Astrocyte of the hippocampus (primary cell): ENCODE measurements around the gene IYD.
A peak's percentile ranks its signal among the peaks of the same experiment; 100 is the strongest.
"Not testable (repeated sequence)": the region's sequence is repeated elsewhere in the genome, so short reads cannot be mapped to it uniquely, and the experiment has no call there.

Experiments
- DNase-seq: peaks from one replicate; pipeline ENCODE4 v3.0.0; 2011; ENCODE audit warnings: low read depth, low spot score

The IYD gene

DNA sequence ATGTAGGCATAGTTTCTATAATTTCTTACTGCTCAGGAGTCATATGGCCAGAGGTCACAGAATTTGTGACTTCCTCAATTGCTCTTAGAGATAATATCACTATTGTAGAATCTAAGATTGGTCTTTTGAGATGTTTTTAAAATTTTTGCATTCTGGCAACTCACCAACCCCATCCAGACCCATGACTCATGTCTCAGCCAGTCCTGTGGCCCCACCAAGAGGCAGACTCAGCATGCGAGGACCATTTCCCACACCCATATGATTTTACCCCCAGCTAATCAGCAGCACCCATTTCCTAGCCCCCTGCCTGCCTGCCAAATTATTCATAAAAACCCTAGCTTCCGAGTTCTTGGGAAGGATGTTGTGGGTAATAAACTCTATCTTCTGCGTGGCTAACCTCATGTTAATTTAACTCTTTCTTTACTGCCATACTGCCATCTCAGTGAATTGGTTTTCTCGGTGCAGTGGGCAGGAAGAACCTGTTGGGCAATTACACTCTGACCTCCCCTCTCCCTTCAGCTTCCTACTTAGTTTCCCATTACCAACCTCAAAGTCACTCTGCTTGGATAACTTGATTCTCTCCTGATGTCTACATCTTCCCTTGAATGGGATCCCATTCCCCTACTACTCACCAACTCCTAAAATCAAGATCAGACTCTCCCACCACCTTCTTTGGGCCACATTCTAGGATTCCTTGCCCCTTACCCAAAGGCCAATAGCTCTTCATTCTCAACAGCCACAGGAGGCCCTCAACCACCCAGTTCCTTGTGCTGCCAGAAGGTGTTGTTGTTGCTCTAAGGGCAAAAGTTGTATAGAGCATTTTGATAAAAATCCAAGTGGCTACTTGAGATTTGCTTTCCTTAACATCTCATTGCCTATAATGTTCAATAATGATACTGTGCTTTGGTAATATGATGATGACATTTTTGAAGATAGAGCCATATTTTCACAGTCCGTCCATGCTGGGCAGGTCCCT, 16.2 kb upstream of the IYD start:
- peak; percentile 77 for DNase-seq

DNA sequence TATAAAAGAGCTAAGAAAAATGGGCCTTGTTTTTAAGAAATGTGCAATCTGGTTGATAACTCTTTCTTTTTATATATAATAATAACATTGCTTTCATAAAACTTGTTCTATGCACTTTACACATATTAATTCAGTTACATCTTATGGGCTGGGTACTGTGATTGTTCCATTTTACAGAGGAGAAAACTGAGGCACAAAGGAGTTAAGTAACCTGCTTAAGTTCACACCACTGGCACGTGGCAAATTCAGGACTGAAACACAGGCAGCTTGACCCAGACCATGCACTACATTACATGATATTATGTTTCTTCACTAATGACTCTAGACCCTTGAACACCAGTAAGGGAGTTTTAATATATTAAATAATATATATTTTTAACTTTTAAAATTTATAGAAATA, 15.4 kb upstream of the IYD start:
- no peak for DNase-seq

DNA sequence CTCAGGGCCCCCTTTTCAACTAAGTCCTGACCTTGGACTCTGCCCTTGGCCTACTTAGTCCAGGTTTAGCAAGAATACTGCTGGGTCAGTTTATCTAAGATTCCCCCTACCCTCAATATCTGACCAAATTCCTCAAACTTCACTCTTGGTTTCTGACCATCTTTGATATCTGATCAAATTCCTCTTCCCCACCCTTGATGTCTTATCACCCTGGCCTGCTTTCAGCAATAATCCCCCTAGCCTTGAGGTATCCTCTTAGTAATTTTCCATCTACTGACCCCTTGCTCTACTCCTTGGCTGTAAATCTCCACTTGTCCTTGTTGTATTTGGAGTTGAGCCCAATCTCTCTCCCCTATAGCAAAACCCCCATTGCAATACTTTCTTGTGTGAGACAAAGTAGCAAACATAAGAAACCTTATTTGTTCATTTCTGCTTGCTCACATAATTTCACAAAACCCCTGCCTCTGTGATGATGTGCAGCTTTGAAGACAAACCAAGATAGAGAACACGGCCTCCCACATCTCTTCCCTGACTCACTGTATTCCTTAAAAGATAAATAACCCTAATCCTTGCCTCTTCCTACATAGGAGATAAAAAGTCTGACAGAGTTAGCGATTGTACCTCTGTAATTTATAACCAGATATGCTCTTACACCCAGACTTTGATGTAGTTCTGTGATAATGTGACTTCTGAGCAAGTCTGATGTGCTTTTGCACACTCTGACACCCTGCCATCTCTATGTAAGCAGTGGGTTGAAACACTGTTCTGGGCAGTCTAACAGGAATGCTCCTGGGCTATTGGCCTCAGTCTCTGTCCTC, 13.8 kb upstream of the IYD start:
- no peak for DNase-seq

DNA sequence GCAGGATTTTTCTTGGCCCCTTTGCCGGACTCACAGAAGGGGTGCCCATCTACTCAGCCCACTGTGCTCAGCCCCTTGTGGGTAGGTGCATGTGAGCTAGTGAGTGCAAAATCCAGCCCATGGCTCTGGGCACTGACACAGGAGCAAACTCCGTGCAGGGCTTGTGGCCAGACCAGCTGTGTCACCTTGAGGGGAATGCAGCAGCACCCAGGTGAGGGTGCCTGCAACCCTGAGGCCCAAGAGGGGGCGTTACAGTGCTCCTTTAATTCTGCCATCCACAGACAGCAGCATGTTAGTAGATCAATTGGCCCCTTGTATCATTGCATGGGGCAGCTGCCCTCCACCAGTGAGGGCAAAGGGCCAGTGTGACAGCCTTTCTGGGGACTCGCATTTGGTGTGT, 12.9 kb upstream of the IYD start:
- DNase-seq = no peak

DNA sequence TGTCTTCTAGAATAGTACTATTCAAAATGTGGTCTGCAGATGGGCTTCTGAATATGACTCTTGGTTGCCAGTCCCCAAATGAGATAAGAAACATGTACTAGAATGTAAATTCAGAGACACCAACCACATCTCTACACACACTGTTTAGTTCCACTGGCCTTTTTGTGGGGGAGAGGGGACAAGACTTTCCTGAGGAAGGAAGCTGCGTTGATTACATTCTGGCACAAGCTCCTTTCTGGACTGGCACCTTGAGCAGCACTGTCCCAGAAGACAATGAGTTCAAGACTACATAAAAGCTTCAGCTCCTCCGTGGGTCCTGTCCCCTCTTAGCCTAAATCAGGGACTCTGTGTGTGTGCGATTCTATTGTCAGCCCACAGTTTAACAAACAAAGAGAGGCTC, 6.9 kb upstream of the IYD start:
- DNase-seq = no peak

DNA sequence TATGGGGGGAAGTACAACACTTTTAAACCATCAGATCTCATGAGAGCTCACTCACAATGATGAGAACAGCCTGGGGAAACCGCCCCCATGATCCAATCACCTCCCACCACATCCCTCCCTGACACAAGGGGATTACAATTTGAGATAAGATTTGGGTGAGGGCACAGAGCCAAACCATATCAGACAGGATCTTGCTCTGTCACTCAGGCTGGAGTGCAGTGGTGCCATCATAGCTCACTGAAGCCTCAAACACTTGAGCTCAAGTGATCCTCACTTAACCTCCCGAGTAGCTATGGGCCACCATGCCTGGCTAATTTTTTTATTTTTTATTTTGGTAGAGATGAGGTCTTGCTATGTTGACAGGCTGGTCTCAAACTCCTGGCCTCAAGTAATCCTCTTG, 5.1 kb upstream of the IYD start:
- no peak for DNase-seq

DNA sequence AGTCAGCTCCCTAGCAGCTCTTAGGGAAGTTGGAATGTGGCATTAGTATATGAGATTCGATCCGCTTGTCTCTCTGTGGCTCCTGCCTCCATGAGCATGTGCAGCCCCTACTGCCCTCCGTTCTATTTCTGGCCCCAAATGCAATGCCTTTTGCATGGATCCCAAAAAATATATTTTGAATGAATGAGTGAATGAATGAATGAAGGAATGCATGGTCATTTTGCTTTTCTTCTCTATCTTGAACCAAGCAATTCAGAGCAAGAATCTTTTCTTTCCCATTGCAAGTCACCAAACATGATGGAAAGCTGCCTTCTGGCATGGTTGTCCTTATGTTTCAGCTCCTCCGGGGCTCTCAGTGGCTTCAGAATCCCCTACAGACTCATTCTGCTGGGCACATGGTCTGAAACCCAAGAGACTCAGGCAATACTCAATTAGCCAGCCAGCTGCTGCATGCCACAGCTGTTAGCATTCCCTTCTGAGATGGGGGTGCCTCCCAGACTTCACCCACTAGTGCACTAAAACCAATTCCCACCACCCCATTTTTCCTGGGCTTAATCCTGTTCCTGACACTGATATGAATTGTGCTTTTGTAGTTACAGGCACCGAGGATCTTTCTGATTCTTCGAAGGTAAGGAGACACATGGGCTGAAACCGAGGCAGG, 2.6 kb upstream of the IYD start:
- no peak for DNase-seq

DNA sequence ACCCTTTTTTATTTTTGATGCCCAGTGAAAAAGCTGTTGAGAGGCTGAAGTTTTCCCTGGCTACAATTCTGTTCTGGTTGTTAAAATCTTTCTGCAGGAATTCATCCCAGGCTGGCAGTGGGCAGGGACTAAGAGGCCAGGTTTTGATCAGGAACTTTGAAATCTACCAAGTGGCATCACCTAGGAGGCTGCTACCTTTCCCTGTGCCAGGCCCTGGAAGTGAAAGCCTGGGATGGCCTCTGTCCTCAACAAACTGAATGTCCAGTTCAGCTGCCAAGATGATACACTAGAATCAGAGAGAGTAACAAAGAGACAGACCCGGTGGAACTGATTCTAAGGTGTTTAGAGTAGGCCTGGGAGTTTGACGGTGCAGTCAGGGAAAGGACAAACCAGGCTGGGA, 596 bp downstream of the IYD start:
- no peak for DNase-seq

DNA sequence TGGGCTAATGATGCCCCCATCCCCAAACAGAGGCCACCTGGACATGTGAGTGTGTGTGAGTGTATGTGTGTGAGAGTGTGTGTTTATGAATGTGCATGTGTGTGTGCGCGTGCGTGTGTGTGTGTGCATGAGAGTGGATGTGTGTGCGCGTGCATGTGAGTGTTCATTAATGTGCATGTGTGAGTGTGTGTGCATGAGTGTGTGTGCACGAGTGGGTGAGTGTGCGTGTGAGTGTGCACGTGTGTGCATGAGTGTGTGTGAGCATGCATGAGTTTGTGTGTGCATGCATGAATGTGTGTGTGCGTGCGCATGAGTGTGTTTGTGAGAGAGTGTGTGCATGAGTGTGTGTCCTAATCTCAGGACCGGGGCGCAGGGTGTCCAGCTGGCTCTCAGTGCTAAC, 1.3 kb downstream of the IYD start:
- no peak for DNase-seq

DNA sequence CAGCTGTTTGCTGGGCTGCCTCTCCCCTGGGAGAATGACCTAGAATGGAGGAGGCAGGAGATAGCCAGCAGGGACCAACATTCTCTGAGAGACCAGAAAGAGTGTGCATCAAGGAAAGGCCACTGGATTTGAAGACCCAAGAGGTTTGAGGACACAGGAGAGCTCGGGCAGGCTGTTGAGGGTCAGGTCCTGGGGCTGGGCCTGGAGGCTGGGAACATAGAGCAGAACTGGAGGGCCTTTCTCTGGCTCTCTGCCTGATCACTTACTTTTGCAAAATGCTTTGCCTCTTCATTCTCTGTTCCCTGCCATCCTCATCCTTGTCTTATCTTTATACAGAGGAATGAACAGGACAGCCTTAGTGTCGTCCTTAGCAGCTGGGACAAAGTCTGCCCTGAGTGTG, 2.5 kb downstream of the IYD start:
- DNase-seq = no peak

DNA sequence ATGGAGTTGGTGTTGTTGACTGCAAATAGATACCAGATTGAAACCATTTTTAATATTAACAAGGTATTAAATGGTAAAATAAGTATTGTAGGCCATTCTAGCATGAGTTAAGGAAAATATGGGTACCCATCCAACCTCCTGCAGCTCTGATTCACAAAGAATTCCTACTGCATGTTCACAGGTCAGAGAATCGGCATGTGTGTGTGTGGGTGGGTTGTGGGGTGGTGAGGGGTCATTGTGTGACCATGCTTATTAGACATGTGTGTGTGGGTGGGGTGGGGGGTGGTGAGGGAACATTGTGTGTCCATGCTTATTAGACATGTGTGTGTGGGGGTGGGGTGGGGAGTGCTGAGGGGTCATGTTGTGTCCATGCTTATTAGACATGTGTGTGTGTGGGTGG, 3.2 kb downstream of the IYD start:
- no peak for DNase-seq

DNA sequence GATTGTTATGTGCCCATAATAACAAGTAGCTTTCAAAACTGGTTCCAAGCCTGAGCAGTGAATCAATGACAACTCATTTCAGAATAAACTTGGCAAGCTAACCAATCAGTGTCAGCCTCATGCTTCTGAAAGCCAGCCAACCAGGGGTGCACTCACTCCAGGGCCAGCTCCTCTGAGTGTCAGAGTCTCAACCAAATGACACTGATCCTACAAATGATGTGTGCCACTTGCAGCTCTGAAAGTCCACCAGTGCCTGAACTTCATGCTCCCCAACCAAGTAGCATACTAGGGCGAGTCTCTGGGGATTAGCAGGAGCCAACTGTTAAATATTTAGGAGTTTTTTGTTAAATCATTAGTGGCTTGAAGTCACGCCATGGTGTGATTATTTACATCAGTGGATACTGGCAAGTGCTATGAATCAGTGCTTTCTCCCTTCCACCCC, 4.5 kb downstream of the IYD start:
- DNase-seq = peak; percentile 79

DNA sequence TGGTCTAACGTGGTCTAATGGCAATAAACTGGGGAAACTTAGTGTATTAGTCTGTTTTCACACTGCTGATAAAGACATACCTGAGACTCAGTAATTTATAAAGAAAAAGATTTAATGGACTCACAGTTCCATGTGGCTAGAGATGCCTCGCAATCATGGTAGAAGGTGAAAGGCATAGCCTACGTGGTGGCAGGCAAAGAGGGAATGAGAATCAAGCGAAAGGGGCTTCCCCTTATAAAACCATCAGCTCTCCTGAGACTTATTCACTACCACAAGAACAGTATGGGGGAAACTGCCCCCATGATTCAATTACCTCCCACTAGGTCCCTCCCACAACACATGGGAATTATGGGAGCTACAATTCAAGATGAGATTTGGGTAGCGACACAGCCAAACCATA, 5.5 kb downstream of the IYD start:
- DNase-seq = not testable (repeated sequence)

DNA sequence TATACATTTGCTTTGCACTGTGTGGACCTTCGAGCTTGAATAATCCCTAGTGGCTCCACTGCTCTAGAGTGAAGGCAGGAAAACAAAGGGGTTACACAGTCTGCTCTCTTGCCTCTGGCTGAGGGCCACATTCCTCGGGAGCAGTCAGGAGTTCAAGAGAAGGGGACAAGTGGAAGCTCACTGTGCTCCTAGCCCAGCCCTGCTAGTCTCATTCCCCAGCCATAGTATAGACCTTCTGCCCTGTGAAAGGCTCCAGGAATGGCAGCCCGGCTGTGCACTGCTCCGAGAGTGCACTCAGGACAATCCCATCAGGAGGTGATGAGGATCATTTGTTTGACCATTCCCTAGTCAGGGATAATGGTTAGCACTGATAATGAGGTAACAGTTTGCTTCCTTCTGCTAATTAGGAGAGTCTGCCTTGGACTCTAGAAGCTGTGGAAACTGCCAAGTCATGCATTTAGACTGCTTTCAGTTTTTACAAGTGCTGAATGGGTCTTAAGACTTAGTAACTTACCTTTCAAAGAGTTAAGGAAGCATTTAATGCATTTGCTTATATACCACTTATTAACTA, 8.5 kb downstream of the IYD start:
- DNase-seq = peak; percentile 91

DNA sequence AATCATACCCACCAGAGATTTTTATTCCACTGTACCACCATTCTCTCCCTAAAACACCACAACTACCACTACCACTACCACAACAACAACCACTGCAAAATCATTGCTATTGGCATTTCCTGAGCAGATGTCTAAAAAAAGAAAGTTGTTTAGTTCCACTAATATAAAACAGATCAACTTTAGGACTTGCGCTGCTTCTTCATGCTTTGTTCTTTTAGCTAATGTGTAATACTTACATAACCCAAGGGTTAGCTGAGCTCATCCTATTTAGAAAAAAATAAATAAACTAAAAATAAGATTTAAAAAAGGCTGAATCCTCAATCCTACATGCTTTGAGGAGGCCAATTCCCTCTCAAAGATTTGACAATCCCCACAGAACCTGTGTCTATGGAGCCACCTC, 11.4 kb downstream of the IYD start:
- no peak for DNase-seq

DNA sequence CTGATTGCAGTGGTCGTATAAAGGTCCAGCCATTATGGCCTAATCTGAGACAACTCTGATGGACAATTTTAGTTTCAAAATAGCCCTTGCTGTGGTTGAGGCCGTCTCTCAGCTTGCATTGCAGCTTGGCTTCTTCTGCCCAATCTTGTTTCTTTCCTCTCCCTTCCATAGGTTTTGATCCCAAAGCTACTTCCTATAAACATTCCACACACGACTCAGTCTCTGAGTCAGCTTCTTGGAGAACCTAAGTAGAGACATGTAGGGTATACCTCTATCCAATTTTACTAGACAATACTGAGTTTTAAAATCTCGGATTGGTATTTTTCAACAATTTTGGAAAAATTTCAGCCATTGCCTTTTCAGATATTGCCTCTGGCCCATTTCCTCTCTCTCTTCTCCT, 13.4 kb downstream of the IYD start:
- DNase-seq = no peak

DNA sequence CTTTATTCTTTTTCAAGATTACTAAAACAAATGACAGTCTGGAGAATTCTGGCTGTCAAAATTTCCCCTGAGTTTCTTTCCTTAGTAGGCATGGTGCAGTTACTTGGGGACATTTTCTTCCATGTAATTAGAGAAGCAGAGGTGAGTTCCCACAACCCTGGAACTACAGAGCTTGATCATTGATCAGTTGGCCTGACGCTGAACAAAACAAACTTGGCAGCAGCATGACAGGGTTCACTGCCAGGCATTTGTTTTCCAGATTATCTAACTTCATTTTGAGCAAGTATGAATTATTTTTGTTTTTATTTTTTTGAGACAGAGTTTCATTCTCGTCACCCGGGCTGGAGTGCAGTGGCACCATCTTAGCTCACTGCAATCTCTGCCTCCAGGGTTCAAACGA, 22.6 kb downstream of the IYD start:
- DNase-seq = no peak

DNA sequence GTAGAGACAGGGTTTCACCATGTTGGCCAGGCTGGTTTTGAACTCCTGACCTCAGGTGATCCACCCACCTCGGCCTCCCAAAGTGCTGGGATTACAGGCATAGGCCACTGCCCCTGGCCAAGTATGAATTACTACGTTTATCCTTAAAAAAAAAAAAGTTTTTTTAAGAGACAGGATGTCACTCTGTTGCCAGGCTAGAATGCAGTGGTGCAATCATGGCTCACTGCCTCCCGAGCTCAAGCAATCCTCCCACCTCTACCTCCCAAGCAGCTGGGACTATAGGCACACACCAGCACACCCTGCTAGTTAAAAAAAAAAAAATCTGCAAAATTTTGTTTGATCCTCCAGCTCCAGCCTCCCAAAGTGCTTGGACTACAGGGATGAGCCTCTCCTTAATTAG, 23.1 kb downstream of the IYD start:
- no peak for DNase-seq

DNA sequence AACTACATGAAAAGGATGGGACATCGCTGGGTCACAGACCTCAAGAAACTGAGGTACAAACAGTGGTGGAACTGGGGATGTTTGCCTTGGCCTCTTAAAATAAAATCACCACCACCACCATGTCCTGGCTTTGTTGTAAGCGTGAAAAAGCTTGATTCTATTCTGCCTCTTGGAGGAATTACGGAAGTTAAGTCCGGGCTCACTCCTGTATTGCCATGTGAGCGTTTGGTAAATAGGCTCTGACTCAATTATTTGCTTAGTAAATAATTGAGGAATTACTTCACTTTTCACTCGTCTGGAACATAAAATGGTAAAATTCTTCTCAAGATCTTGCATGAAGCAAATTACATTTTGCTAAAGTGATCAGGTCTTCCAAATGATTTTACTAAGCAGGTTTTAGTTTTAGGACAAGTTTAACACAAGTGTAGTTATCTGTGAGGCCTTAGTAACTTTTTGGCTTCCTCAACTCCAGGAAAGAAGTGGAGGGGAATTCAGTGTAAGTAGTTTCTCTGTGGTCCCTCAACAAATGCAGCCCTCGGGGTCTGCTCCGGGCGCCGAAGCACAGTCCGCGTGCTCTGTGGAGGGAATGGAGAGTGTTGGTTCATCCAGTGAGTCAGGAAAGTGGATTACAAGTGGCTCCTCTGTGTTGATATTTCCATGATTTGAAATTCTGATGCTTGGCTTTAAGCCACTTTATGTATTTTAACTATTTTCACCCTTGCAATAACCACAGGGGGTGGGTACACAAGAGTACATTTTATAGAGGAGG, 23.8 kb downstream of the IYD start:
- DNase-seq = no peak

DNA sequence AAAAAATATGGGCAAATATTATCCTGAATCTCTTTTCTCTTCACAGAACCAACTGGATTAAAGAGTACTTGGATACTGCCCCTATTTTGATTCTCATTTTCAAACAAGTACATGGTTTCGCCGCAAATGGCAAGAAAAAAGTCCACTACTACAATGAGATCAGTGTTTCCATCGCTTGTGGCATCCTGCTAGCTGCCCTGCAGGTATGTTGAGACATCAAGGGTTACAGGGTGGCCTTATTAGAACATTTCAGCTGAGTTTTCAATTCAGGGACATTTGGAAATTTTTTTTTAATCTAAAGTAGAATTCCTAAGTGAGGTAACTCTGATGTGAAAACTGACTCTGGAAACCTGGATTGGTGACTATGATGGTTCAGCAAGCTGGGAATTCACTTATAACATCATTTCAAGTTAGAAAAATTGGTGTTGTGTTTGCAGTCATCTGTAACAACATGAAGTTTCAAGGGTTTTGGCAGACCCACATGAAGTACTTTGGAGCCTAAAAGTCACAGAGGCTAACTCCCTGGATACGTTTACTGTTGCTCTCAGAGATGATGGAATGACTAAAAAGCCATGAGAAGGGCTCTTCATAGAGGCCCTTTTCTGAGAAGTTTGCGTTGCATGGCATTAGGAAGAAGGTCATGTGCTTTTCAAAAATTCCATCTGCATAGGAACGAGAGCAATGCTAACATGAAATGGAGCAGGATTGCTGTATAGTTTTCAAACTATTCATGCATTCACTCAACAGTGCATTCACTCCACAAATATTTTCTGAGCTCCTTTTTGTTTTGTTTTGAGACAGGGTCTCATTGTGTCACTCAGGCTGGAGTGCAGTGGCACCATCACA, 25.5 kb downstream of the IYD start:
- DNase-seq = no peak
